Activated CD8-positive, alpha-beta memory T cell treated with anti-CD3 and anti-CD28 coated beads, Interleukin-2, amount 50 U/mL, for 24 hours (primary cell): ENCODE measurements around the gene PGM2.
"Not testable (repeated sequence)": the region's sequence is repeated elsewhere in the genome, so short reads cannot be mapped to it uniquely, and the experiment has no call there.

Experiments
- DNase-seq: peaks from one replicate; pipeline ENCODE4 v3.0.0-alpha.2; 2020; ENCODE audit errors: extremely low read depth

PGM2 gene

GRCh38 chr4:37826295-37827029 is at the start of gene PGM2:
PGM2 (plus strand) TSS chr4:37826686; CDS start chr4:37826733, 47 bp downstream.
- DNase-seq = peak; percentile 75

DNA sequence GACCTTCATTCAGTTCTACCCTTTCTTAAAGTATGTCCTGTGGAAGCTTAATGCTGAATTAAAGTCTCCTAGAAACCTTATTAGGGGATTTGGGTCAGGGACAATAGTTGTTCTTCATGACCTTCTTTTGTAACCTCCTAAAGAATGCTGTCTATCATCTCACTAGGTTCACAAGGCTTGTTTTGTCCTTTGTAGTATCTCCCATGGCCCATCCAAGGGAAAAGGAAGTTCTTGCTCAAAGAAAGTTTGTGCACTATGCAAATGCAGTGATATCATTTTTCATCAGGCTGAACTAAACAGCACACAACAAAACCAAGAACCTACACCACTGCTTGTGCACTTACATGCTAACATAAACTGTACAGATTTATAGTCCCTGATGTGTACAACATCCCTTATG is 46.6 kb upstream of the PGM2 start:
- no peak for DNase-seq

GRCh38 chr4:37780444-37781130 is 45.9 kb upstream of the PGM2 start:
- no peak for DNase-seq

DNA sequence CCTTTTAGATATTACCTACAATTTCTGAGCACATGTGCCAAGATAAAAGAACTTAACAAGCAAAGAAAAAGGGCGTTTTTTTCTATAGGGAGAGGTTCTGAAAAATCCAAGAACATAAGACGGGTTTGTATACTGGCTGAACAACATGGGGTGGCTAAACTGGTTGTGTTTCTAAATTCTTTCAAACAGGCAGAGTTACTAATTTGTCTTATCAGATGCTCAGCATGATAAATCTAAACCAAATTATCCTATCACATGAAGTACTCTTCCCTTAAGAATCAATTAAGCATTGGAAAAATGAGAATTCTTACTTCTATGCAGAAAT is 45.4 kb upstream of the PGM2 start:
- no peak for DNase-seq

DNA sequence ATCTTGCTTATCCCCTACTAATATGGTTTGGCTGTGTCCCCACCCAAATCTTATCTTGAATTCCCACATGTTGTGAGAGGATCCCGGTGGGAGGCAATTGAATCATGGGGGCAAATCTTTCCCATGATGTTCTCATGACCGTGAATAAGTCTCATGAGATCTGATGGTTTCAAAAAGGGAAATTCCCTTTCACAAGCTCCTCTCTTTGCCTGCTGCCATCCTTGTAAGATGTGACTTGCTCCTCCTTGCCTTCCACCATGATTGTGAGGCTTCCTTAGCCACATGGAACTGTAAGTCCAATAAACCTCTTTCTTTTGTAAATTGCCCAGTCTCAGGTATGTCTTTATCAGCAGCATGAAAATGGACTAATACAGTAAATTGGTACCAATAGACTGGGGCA is 40.2 kb upstream of the PGM2 start:
- not testable (repeated sequence) for DNase-seq

DNA sequence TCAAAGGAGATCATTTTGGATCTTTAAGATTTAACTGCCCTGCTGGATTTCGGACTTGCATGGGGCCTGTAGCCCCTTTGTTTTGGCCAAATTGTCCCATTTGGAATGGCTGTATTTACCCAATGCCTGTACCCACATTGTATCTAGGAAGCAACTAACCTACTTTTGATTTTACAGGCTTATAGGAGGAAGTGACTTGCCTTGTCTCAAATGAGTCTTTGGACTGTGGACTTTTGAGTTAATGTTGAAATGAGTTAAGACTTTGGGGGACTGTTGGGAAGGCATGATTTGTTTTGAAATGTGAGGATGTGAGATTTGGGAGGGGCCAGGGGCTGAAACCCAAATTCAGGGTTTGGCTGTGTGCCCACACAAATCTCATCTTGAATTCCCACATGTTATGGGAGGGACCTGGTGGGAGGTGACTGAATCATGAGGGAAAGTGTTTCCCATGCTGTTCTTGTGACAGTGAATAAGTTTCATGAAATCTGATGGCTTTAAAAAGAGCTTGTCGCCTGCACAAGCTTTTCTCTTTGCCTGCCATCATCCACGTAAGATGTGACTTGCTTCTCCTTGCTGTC is 38.5 kb upstream of the PGM2 start:
- not testable (repeated sequence) for DNase-seq

DNA sequence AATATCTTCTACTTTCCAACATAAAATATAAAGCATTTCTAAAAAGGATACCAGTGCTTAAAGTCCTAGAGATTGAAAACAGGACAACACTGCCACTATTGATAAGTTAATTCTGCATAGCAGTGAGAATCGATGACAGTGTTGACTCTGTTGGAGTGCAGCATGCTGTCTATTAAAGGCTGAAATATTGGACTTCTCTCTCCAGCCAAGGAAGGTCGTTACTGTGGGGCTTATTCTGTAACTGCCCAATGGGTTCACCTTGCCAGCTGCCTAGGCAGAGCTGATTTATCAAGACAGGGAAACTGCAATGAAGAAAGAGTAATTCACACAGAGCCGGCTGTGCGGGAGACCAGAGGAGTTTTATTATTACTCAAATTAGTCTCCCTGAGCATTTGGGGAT is 37.7 kb upstream of the PGM2 start:
- DNase-seq = no peak

GRCh38 chr4:37792241-37792640 is 34.2 kb upstream of the PGM2 start:
- DNase-seq = no peak

DNA sequence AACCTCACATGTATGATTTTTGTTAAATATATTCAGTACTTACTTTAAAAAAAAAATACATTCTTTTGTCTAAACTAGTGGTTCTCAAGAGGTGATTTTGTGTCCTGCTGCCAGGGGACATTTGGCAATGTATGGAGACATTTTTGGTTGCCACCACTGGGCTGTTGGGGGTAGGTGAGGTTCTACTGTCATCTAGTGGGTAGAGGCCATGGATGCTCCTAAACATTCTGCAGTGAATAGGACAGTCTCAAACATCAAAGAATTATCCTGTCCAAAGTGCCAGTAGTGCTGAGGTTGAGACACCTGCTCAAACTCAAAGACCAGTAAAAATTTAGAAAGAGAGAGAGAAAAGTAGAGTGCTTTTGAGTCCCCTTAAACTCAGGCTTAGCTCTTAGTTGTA is 32.9 kb upstream of the PGM2 start:
- no peak for DNase-seq

- no peak for DNase-seq
These were observed 32.4 kb upstream of the PGM2 start for GRCh38 chr4:37794056-37794455.

- DNase-seq = no peak
These were observed 30.8 kb upstream of the PGM2 start for GRCh38 chr4:37795581-37796195.

DNA sequence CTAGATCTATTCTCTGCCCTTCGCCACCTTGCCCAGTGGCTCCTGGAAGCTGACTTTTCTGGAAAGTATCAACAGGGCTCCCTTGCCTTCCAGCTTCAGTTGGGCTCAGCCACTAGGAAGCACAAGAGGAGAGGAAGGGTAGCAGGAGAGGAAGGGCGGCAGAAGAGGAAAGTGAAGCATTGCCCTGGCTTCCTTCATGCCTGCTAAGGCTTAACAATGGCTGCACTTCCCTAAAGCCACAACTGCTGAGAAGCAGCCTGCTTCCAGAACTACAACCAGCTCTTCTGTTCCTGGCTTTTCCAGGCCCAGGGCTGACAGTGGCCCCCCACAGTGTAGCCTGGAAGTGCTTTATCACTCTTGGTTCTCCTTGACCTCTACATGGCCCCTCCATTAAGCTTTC is 29.1 kb upstream of the PGM2 start:
- DNase-seq = no peak

DNA sequence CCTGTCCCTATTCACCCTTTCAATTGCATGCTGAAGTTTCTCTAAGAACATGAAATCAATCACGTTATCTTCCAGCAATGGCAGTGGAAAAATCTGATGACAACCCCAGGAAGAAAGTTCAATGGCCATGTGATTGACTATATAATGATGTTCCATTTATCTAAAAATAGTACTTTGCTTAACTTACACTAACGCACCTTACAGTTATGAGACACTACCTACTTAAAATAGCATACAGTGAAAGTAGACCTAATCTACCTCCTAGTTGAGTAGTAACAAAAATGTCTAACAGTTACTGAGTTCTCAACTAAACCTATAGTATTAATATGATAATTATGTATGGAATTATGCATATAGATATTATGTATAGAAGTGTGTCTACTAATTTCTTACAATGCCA is 28.6 kb upstream of the PGM2 start:
- no peak for DNase-seq

GRCh38 chr4:37798616-37799015 is 27.9 kb upstream of the PGM2 start:
- DNase-seq = no peak

- DNase-seq = no peak
These were observed 26.4 kb upstream of the PGM2 start for GRCh38 chr4:37799941-37800554.

DNA sequence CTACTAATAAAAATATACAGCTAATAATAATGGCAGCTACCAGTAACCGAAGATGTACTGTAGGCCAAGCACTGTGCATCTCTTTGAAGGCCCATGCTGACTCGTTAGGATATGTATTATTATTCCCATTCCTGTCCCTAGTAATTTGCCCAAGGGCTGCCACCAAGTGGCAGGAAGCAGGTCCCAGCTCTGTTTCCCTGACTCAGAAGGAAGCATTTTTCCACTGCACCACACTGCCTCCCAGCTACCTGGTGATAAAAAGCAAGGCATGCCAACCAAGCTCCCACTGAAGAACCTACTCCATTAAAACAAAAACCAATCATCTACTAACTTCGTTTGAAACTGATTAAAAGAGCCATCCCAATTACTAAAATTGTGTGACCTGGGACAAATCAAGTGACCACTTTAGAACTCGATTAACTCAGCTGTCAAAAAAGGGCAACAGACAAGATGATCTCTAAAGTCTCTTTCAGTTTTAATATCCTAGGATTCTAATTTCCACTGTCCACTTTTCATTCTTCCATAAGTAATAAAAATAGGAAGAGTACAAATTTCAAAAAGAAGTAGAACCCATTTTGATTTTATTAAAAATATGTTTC is 24.3 kb upstream of the PGM2 start:
- no peak for DNase-seq

DNA sequence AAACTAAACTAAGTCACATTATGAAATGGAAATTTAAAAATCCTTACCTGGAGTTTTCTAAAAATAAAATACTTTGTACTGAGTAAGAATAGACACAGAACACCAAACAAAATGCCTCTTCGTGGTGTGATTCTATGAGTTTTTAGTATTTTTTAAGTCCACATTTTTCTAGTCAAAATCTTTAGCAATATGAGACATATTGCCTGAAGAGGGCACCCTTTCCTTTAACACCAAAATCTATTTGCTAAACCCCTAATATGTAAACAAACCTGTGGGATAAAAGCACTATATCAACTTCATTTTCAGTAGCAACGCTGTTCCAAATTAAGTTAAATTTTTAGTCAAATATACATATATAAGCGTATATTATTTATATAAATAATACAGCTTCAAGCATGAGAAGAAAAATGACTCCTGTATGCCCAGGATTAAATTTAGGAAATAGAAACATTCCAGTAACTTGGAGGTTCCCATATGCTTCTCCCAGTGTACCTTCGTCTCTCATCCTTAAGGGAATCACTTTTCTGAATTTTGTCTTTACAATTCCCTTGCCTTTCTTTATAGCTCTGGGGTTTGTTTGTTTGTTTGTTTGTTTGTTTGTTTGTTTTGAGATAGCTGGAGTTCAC is 23.0 kb upstream of the PGM2 start:
- no peak for DNase-seq

GRCh38 chr4:37805091-37805490 is 21.4 kb upstream of the PGM2 start:
- DNase-seq = no peak

DNA sequence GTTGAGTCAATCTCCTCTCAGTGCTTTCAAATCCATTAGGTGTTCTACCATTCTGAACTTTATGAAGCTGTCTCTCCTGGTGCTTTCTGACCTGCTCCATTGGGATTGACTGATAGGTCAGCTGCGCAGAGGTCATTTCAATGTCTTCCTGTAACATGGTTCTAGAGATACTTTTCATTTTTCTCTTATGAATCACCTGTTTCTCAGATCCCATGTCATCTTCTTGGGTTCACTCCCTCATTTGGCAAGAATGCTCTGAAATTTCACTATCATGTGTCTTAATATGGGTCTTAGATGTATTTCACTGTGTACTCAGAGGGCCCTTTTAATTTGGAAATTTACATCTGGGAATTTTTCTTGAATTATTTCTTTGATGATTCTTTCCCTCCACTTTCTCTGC is 13.8 kb upstream of the PGM2 start:
- no peak for DNase-seq

DNA sequence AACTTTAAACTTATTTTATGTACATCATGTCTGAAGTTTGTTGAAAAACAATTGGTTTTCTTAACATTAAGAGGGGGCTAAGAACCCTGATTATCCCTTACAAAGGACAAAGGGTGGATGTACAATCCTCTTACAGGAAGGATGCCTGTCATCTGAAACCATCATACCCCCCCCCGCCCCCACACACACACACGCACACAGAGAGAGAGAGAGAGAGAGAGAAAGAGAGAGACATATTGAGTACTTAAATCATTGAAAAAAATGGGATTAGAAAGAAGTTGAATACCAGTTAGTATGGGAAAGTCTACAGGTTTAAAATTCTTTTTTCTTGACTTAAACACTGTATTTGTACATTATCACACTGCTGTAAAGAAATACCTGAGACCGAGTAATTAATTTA is 10.9 kb upstream of the PGM2 start:
- no peak for DNase-seq

DNA sequence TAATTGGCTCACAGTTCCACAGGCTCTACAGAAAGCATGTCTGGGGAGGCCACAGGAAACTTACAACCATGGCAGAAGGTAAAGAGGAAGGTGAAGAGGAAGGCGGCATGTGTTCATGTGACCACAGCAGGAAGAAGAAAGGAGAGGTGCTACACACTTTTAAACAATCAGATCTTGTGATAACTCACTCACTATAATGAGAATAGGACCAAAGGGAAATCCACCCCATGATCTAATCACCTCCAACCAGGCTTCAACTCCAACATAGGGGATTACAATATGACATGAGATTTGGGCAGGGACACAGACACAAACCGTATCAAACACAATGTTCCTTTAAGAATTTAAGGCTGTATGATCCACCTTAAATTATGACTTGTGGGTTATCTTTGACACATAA is 10.5 kb upstream of the PGM2 start:
- DNase-seq = no peak

DNA sequence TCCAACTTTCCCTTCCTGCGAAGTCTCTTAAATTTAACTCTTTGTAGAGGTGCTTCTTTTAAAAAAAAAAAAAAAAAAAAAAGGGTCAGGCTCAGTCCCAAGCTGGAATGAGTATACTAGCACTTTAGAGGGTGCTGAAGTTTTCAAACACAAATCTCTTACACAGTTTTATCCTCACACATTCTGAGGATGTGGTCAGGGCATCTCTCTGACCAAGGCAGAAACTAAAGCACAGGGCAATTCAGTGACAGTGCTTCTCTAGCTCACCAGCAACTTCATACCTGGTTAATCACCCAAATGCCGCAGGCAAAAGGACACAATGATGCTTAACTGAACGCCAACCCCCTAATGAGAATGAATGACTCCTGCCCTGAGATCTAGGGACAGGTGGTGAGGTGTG is 9.8 kb upstream of the PGM2 start:
- DNase-seq = no peak
